GM21825 (cell line): Measurements from ENCODE around the gene PDZRN3.

Source experiments
- ATAC-seq: cut with Tn5 transposase; IDR thresholded peaks from one replicate; pipeline ENCODE4 v1.9.1; 2021; ENCODE audit warnings: mild to moderate bottlenecking, moderate library complexity; ENCODE audit not compliant: unreplicated experiment

The PDZRN3 gene

DNA sequence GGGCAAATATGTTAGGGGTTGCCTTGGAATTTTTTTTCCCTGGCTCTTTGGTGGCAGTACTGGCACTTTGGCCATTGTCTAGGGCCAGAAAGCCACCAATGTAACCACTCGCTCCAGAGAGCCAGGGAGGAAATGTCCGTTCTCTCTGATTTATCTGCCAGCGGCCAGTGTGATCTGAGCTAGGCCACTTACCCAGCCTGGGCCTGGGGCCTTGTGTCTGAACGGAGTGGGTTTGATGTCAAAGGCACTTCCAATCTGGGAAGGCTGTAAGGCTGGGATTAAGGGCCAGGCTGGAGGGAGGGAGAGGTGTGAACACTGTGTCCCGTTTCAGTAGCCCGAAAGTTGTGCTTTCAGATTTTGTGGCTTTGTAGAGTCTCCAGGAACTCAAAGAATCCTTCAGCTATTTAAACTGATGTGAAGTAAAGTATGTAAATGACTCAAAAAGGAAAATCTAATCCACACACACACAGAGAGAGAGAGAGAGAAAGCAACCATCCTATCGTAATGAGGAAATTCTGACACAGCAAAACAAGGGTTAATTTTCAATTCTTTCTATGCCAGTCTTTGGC lies 271.0 kb downstream of the PDZRN3 start:
- no peak for ATAC-seq

DNA sequence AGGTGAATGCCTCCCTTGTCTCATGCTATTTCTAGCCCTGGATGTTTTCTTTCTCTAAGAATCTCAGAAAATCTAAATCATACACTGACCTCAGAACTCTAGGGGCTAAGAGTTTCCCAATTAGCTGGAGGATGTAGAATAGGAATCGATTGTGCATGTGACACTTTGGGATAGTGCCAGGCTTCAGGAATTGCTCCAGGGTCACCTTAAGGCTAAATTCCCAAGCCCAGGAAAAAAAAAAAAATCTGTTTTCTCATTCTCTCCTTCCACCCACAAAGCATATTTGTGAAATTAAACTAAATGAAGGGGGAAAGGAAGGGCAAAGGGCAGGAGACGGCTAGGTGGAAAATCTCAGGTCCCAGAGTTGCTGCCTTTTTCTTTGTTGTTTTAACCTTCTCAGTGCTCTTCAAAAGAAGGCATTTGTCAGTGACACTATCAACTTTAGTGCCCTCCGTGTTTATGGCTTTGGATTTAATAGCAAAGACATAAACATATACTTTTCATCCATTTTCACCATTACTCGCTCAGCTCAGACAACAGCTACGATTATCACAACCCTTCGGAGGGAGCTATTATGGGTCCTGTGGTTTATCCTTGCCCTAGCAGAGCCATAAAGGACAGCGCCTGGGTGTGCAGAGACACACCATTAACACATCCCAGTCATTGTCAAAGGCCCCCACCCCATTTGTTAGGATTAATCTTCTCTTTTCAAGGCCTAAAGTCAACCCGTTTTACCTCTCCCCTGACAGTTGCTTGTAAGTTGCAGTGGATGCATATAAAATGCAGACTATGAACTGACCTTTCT lies 271.7 kb downstream of the PDZRN3 start:
- no peak for ATAC-seq

DNA sequence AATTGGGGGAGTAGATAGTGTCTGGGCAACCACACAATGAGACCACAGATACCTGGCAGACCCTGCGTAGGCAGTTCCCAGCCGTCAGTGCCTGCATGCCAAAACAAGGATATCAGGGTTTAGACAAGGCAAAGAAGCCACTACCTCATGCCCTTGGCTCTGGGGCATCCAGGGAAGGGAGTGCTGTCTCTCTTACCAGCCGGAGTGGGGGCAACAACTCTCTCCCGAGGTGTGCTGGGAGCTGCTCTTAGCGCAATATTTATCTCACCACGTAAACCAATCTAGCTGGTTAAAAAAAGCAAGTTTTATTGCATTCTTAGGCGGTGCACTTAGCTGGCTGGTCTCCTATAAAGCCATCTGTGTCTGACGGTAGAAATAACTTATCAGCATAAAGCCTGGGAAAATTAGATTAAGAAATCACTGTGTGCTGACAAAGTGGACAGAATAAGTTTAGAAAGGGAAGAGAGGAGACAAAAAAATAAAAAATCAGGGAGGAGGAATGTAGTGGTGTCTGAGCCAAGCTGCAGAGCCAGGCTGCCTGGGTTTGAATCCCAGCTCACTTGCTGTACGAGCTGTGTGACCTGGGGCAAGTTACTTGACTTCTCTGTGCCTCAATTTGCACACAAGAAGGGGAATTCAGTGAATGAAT lies 273.2 kb downstream of the PDZRN3 start:
- no peak for ATAC-seq

DNA sequence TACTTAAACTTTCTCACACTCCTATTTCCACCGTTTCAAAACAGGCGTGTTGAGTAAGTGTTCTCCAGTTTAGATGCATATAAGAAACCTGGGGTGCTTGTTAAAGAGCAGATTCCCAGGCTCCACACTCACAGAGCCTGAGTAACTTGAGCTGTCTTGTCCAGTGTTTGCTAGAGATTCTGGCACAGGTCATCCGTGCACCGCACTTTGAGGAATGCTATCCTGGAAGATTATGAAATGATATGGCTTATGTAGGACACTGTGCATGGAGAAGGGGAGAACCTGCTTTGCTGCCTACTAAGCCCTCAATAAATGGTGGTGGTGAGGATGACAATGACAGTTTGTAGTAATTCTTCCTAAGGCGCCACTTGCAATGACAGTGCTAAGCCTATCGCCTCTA lies 273.7 kb downstream of the PDZRN3 start:
- ATAC-seq: no peak

DNA sequence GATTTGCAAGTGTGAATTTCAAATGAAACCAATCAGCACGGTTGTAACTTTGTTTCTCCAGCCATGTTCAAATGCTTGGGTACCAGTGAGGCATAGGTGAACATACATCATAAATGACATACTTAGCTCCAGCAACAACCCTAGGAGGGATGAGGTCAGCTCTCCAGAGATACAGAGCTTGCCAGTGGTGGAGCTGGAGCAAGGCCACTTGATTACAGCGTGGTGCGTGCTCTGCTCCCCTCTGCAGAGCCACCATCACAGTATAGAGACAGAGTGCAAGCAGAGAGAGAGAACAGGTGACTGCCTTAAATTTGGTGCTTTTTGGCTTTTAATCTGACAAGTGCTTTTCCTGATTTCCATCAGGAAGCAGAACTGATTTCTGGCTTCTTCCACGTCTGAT lies 275.1 kb downstream of the PDZRN3 start:
- no peak for ATAC-seq

DNA sequence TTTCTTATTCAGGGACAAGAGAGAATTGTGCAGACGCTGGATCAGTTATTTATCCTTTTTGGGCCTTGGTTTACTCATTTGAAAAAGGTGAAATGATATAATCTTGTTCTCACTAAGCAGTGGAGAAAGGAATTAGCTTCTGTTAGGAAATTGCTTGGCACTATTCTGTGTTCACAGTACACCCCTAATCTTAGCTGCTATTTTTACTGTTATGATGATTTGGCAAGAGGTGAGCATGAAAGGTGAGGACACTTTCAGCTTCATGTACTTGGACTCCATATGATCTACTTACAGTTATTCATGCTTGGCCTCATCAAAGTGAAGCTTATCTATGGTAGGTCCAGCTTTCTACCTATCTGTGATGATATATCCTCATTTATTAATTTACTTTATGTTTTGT lies 282.7 kb downstream of the PDZRN3 start:
- ATAC-seq: no peak

DNA sequence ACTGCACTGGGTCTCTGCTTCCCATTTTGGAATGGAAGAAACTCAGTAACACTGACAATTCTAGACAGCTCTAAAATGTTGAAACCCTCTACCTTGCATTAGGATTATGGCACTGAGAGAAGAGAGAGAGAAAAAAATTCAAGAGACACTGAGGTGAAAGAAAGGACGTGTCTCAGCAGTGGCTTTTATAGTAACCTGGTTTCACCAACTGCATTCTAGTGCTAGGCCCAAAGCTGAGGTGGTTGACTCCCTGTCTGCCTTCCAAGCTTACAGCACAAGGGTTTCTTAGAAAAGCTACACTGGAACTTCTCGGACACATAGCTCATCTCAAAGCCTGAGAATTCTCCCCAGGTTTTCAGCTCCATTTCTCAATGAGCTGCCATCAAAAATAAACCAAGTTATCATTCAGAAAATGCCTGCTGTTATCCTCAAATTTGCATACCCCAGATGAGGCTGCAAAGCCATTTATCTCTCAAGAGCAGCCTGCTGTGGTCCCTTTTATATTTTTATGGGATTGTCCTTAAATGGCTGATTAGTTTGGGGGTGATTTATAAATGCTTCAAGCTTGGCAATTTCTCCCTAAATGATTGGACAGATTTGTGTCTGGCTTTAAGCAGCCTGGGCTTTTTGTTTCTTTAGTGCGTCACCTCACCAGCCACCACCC lies 283.3 kb downstream of the PDZRN3 start:
- no peak for ATAC-seq

DNA sequence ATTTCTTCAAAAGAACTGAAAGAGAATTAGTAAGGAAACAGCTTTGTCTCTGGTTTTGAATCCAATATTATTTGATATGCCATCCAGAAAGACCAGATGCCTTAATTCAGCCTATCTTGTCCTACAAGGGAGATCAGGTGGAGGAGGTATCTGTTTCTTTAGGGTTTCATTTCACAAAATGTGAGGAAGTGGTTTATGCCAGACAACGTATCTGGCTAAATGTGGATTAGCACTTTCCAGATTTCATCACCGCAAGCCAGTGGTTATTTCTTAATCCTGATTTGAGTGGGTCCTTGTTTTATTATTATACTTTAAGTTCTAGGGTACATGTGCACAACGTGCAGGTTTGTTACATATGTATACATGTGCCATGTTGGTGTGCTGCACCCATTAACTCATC lies 292.2 kb downstream of the PDZRN3 start:
- ATAC-seq: no peak
